NCI-H460 (cell line): Measurements from ENCODE around the gene NPHP3. TPM values are rescaled to one million over a fixed set of nuclear protein-coding genes. Genes with fewer than 3 reads are reported as not detected.
"Not testable (repeated sequence)": the region's sequence is repeated elsewhere in the genome, so short reads cannot be mapped to it uniquely, and the experiment has no call there.

Experiments used
- DNase-seq: peaks from one replicate; pipeline ENCODE4 v3.0.0-alpha.2; 2016; ENCODE audit warnings: low read depth; ENCODE audit errors: extremely low read depth
- total RNA-seq: library from RNA; depleted of rRNA; stranded (reverse); fragments of >200 nt; shearing (Covaris generic); gene quantifications from 2 replicates; pipeline ENCODE4 v1.2.3, GENCODE V29; 2014; rRNA removed

NPHP3 gene
- total RNA-seq, 1 experiment from 2014 or later = 14.5 TPM

GRCh38 chr3:132652640-132653270 is 69.5 kb downstream of the NPHP3 start:
- DNase-seq = no peak

DNA sequence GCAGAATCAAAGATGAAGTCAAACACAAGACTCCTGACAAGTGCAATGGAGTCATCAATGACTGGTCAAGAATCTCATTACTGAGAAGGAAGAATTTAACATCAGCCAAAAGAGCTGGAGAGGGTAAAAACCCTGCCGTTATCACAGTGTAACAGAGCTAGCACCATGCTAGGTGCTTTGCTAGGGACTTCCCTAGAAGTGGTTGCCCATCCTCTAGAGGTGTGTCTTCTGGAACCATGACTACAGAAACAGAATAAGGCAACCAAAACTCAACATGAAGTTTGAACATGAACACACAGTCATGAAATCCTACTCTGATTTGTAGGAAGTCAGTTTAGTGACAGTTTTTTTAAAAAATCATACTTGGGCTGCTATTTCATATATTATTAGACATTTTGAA is 72.1 kb downstream of the NPHP3 start:
- no peak for DNase-seq

DNA sequence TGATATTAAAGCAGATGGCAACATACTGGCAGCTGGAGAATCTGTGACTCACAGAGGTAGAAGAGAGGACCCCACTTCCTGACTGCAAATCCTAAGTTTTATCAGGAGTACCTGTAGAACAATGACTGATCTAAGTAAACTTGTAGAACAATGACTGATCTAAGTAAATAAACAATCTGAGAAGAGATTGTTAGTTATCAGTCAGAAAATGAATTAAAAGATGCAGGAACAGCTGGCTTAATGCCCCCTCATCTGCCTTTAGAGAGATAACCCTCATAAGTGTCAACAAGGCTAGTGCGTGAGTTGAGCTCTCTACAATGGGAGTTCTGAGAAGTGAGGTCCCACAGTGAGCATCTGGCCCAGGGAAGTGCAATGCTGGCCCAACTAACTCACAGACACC is 77.2 kb downstream of the NPHP3 start:
- no peak for DNase-seq

DNA sequence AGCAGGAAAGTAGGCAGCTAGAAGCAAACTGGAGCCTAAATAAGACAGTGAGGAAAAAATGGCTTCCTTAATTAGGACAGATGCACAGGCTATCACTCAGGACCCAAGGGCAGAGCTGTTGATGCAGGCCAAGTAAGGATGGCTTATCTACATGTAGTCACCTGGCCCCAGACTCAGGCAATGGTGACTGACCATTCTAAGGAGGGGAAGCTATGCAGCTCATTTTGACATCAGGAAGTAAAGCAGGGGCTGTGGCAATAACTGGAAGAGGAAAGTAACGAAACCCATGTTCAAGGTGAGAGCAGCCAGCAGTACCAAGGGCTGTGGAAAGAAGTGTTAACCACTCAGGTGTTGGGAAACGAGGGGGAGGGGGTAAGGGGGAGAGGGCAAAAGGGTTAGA is 78.8 kb downstream of the NPHP3 start:
- DNase-seq = no peak

- DNase-seq = no peak
Observed at GRCh38 chr3:132642539-132642847, 79.7 kb downstream of the NPHP3 start.

- no peak for DNase-seq
Observed at GRCh38 chr3:132641837-132642538, 80.2 kb downstream of the NPHP3 start.

- not testable (repeated sequence) for DNase-seq
Observed at GRCh38 chr3:132641427-132641826, 80.8 kb downstream of the NPHP3 start.

DNA sequence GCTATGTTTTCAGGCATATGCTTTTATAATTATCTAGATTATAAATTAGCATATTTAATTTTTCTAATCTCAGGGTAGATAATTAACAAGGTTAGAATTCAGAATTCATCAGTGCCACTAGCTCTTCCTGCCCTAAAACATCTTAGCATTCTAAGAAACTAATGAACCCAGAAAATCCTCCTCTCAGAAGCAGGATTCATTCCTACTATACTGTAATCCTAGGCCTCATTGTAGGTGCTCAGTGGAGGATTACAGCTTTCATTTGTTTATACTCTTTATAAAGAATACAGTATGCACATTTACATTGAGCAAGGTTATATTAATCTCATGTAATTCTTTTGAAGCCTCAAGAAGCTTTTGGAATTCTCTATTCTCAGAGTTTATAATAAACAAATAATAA is 83.5 kb downstream of the NPHP3 start:
- DNase-seq = no peak

GRCh38 chr3:132637590-132637989 is 84.6 kb downstream of the NPHP3 start:
- no peak for DNase-seq

DNA sequence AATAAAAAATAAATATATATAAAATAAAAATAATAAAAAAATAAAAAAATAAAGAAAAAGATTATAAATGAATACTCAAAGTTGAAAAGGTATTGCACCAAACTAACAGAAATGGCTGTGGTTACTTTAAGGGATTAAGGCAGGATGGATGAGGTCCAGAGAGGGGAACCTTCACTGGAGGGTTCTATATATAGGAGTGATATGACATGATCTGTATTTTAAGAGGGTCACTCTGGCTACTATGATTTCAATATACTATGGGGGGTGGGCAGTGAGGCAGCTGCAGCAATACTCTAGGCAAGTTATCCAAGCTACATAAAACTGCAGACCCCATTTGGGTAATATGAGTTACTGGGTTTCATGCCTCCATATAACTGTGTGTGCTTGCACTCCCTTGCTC is 87.2 kb downstream of the NPHP3 start:
- no peak for DNase-seq

Other genes starting within 250 kb of the NPHP3 start
- 0.07 TPM in 1 of 2 replicates, not detected in the other for gene ACKR4, start 125.1 kb downstream of the NPHP3 start, total RNA-seq
- gene ACAD11, start 62.6 kb downstream of the NPHP3 start, total RNA-seq = 14.1 and 15.9 TPM in 2 replicates
- 28.8 and 37.7 TPM in 2 replicates for gene UBA5, start 62.1 kb downstream of the NPHP3 start, total RNA-seq